K562 (cell line): ENCODE data around the gene DNMT3A. TPM values are rescaled to one million over a fixed set of nuclear protein-coding genes. Genes with fewer than 3 reads are reported as not detected.

Source experiments
- ATAC-seq: fragments of 200-7000 bp; cut with Tn5 transposase; 3 replicates; pipeline ENCODE4 v1.9.1; 2020; ENCODE audit warnings: moderate library complexity
- BruUV-seq: library from RNA; stranded (reverse); fragments of 400-500 nt; replicated peaks from 2 replicates; lab custom pipeline; 2021; lab: Mats Ljungman, UMichigan
- CTCF ChIA-PET: fragments of 300-600 bp; formaldehyde crosslinking; extraction: SDS; loops from one replicate; lab custom pipeline; 2021; ENCODE audit warnings: low intra/inter-chr PET ratio; lab: Yijun Ruan, JAX
- POLR2A ChIA-PET: fragments of 300-600, 350-650 bp; sonication (Branson Sonifier 250); formaldehyde crosslinking; extraction: SDS; loops from one replicate; lab custom pipeline; 2021; ENCODE audit warnings: antibody characterized with exemption, inconsistent platforms; lab: Yijun Ruan, JAX
- DNase-seq, 4 experiments: peaks; one replicate each; pipeline versions ENCODE4 v3.0.0 to v3.0.0-alpha.2; 2011 to 2018; ENCODE audit warnings: low spot score in 3 of 4, mixed read lengths in 3 of 4; ENCODE audit errors: extremely low read depth in 1 of 4
- FAIRE-seq: peaks from 2 replicates; lab custom pipeline; 2011; peaks lifted over from hg19 to GRCh38; lab: Jason Lieb, UNC
- H2AFZ ChIP-seq: 2 replicates; pipeline ENCODE4 v1.6.0; 2011; ENCODE audit warnings: low read depth, low read length, control low read depth, inconsistent platforms
- H3K27ac ChIP-seq: fragments of 200-600 bp; 3 replicates; pipeline ENCODE4 v1.8.0; 2011; ENCODE audit warnings: low read depth, mild to moderate bottlenecking, control low read depth, inconsistent platforms, low read length, moderate library complexity, mixed read lengths; ENCODE audit errors: extremely low read depth
- H3K27me3 ChIP-seq, 2 experiments: fragments of 300-600 bp in 1 of 2; 2 replicates in 1 of 2; 3 replicates in 1 of 2; pipeline versions ENCODE4 v1.6.0 to v1.8.0; 2011; ENCODE audit warnings: inconsistent platforms in 2 of 2, low read length in 2 of 2, mild to moderate bottlenecking in 1 of 2, mixed read lengths in 1 of 2, moderate library complexity in 1 of 2; ENCODE audit not compliant: control insufficient read depth in 2 of 2, insufficient read depth in 2 of 2
- H3K36me3 ChIP-seq: fragments of 300-600 bp; 3 replicates; pipeline ENCODE4 v1.8.0; 2011; ENCODE audit warnings: mild to moderate bottlenecking, low read length, inconsistent platforms; ENCODE audit not compliant: control insufficient read depth, insufficient read depth
- H3K4me1 ChIP-seq, 2 experiments: fragments of 200-600 bp in 1 of 2; replicated peaks in 1 of 2; 2 replicates in 1 of 2; 3 replicates in 1 of 2; pipeline versions ENCODE4 v1.5.1 to v1.8.0; 2011; ENCODE audit warnings: inconsistent platforms in 2 of 2, low read length in 2 of 2, mild to moderate bottlenecking in 1 of 2, mixed read lengths in 1 of 2, moderate library complexity in 1 of 2; ENCODE audit not compliant: control insufficient read depth in 2 of 2, insufficient read depth in 2 of 2
- H3K4me2 ChIP-seq: 2 replicates; pipeline ENCODE4 v1.6.1; 2011; ENCODE audit warnings: low read length, control low read depth, inconsistent platforms, mixed read lengths; ENCODE audit not compliant: insufficient read depth
- H3K4me3 ChIP-seq: fragments of 200-600 bp; sonication (generic), shearing (Covaris generic); 2 replicates; pipeline ENCODE4 v1.5.1; 2016; ENCODE audit warnings: control low read depth, inconsistent platforms
- H3K79me2 ChIP-seq: fragments of 200-600 bp; 3 replicates; pipeline ENCODE4 v1.8.0; 2011; ENCODE audit warnings: low read length, inconsistent platforms; ENCODE audit not compliant: control insufficient read depth, insufficient read depth
- H3K9ac ChIP-seq, 2 experiments: 2 replicates each; pipeline versions ENCODE4 v1.6.0 to v1.6.1; 2011; ENCODE audit warnings: low read depth in 2 of 2, low read length in 2 of 2, control low read depth in 1 of 2, inconsistent platforms in 1 of 2, mild to moderate bottlenecking in 1 of 2, mixed read lengths in 1 of 2; ENCODE audit not compliant: insufficient read depth in 1 of 2
- H3K9me1 ChIP-seq: one replicate; pipeline ENCODE4 v1.6.0; 2011; ENCODE audit warnings: inconsistent platforms, mild to moderate bottlenecking, low read length, moderate library complexity; ENCODE audit not compliant: control insufficient read depth, insufficient read depth
- H3K9me3 ChIP-seq: replicated peaks from 2 replicates; pipeline ENCODE4 v1.5.1; 2011; ENCODE audit warnings: low read depth, low read length, inconsistent platforms; ENCODE audit not compliant: control insufficient read depth, insufficient read depth
- H4K20me1 ChIP-seq: replicated peaks from 2 replicates; pipeline ENCODE4 v1.6.1; 2011; ENCODE audit warnings: low read length, inconsistent platforms, mixed read lengths; ENCODE audit not compliant: control insufficient read depth, insufficient read depth
- ARHGAP35 ChIP-seq: fragments of 450-650 bp; IDR thresholded peaks from 2 replicates; pipeline ENCODE4 v1.6.1; 2018; ENCODE audit not compliant: partially characterized antibody
- CBFA2T3 ChIP-seq: fragments of 450-650 bp; IDR thresholded peaks from 2 replicates; pipeline ENCODE4 v1.6.1; 2017
- CSDE1 ChIP-seq, 2 experiments: fragments of 450-650 bp; IDR thresholded peaks; 2 replicates each; pipeline ENCODE4 v1.6.1; 2016; ENCODE audit warnings: mild to moderate bottlenecking in 1 of 2
- CTCF ChIP-seq, 3 experiments: IDR thresholded peaks in 2 of 3; conservative IDR thresholded peaks in 1 of 3; 2 replicates each; pipeline ENCODE4 v1.5.1; 2011 to 2012; ENCODE audit warnings: low read length in 3 of 3, mild to moderate bottlenecking in 3 of 3, control low read depth in 2 of 3, improper control_type of control experiment in 1 of 3, inconsistent platforms in 1 of 3, low read depth in 1 of 3, mixed read lengths in 1 of 3, moderate library complexity in 1 of 3; ENCODE audit not compliant: insufficient read depth in 2 of 3
- EHMT2 ChIP-seq: fragments of 450-650 bp; IDR thresholded peaks from 2 replicates; pipeline ENCODE4 v1.6.1; 2018; ENCODE audit warnings: antibody characterized with exemption
- GTF2E2 ChIP-seq: fragments of 200-800 bp; sonication (Bioruptor generic); IDR thresholded peaks from 2 replicates; pipeline ENCODE4 v1.6.1; 2016; ENCODE audit warnings: missing genetic modification characterization, missing compliant biosample characterization
- KDM5B ChIP-seq: fragments of 200-600 bp; sonication (generic); IDR thresholded peaks from 2 replicates; pipeline ENCODE4 v1.6.1; 2012; ENCODE audit warnings: low read depth, mild to moderate bottlenecking, moderate library complexity, low read length, control low read depth, inconsistent platforms; ENCODE audit not compliant: insufficient replicate concordance
- KLF16 ChIP-seq: IDR thresholded peaks from 2 replicates; pipeline ENCODE4 v1.6.1; 2016; ENCODE audit warnings: antibody characterized with exemption
- NRF1 ChIP-seq, 2 experiments: fragments of 450-650 bp; IDR thresholded peaks in 1 of 2; conservative IDR thresholded peaks in 1 of 2; 2 replicates each; pipeline ENCODE4 v1.6.1; 2014; ENCODE audit warnings: mild to moderate bottlenecking in 2 of 2
- PREB ChIP-seq: sonication (generic); formaldehyde crosslinking; IDR thresholded peaks from 2 replicates; pipeline ENCODE4 v1.8.1; 2023; ENCODE audit warnings: mild to moderate bottlenecking, missing genetic modification reagents
- RAD21 ChIP-seq, 2 experiments: fragments of 250-450 bp in 1 of 2; fragments of 450-650 bp in 1 of 2; sonication (Bioruptor Pico) in 1 of 2; formaldehyde crosslinking in 1 of 2; IDR thresholded peaks in 1 of 2; conservative IDR thresholded peaks in 1 of 2; 2 replicates each; pipeline versions ENCODE4 v1.4.0 to v1.8.0; 2020 to 2022; ENCODE audit warnings: mild to moderate bottlenecking in 2 of 2, moderate library complexity in 1 of 2
- RFX7 ChIP-seq: fragments of 250-450 bp; sonication (Bioruptor Pico); IDR thresholded peaks from 2 replicates; pipeline ENCODE4 v1.5.1; 2021; ENCODE audit warnings: mild to moderate bottlenecking
- SIX5 ChIP-seq, 2 experiments: IDR thresholded peaks; 2 replicates each; pipeline ENCODE4 v1.6.1; 2011; ENCODE audit warnings: low read length in 2 of 2, borderline replicate concordance in 1 of 2, low read depth in 1 of 2, mild to moderate bottlenecking in 1 of 2, moderate library complexity in 1 of 2; ENCODE audit not compliant: insufficient read depth in 1 of 2
- TEAD1 ChIP-seq, 2 experiments: fragments of 450-650 bp in 1 of 2; sonication (generic) in 1 of 2; formaldehyde crosslinking; IDR thresholded peaks; 2 replicates each; pipeline versions ENCODE4 v1.4.0 to v1.8.0; 2020 to 2022; ENCODE audit warnings: mild to moderate bottlenecking in 2 of 2, missing genetic modification reagents in 1 of 2
- TRIM25 ChIP-seq: fragments of 450-650 bp; IDR thresholded peaks from 2 replicates; pipeline ENCODE4 v1.7.0; 2016; ENCODE audit warnings: borderline replicate concordance
- ZNF589 ChIP-seq: fragments of 200-800 bp; sonication (Bioruptor generic); IDR thresholded peaks from 2 replicates; pipeline ENCODE4 v1.6.1; 2016; ENCODE audit warnings: low read depth, missing genetic modification characterization, missing compliant biosample characterization
- WGBS: fragments of 100-300 bp; shearing (Covaris generic); methylation state at CpG from one replicate; pipeline ENCODE4 v1.1.6; 2016; ENCODE audit warnings: low coverage, mixed read lengths; ENCODE audit not compliant: insufficient coverage; ENCODE audit errors: missing lambda C conversion rate; 5-methylcytosine and 5-hydroxymethylcytosine counted together
- in situ Hi-C: fragments of 300-500 bp; cut with MboI; formaldehyde crosslinking; loops from 4 replicates; pipeline ENCODE4 v1.15.0; 2018; ENCODE audit warnings: inconsistent platforms, mixed read lengths
- intact Hi-C: fragments of 100-400 bp; cut with micrococcal nuclease; formaldehyde crosslinking; loops from 2 replicates; pipeline ENCODE4 v1.14.2; 2022
- polyA plus RNA-seq, 8 experiments: library from polyadenylated mRNA; depleted of rRNA in 4 of 8; stranded (reverse) in 5 of 8; unstranded in 3 of 8; fragments of >200 nt; fragmentation: Nextera tagmentation in 2 of 8; fragmentation: Illumina TruSeq in 1 of 8; extraction: Ambion mirVana in 2 of 8; extraction: Trizol in 1 of 8; gene quantifications; 2 replicates each; pipeline versions ENCODE4 v1.2.1 to v1.2.3, GENCODE V29; 2011 to 2014; ENCODE audit warnings: inconsistent platforms in 1 of 8, missing spikeins in 1 of 8
- total RNA-seq, 7 experiments: library from RNA; depleted of rRNA in 6 of 7; stranded (reverse); fragments of >200 nt in 6 of 7; fragmentation: Illumina TruSeq in 2 of 7; extraction: Trizol in 2 of 7; gene quantifications; 2 replicates each; pipeline versions ENCODE4 v1.2.1 to v1.2.3, GENCODE V29; 2011 to 2021; ENCODE audit warnings: low replicate concordance in 1 of 7

DNMT3A gene
- total and polyA plus RNA-seq, 9 of the 15 experiments (the other 6 are each of a cell fraction or from before 2014, with no cell fraction given): 3.0 to 16.0 (median 6.1) TPM

- TF ChIP-seq TRIM25: no peak
- no peak for TF ChIP-seq CSDE1 (IDR thresholded peaks at IDR 0.05)
Measured at GRCh38 chr2:25310709-25310964, 31.1 kb downstream of the DNMT3A start (continued).

GRCh38 chr2:25309402-25309801 is 32.3 kb downstream of the DNMT3A start:
- Histone ChIP-seq H2AFZ (no peak overlapping the region), H3K4me3 (no peak overlapping the region), H3K27me3 (peaks cover 10 to 50% of the 10 kb centered on the region in 2 experiments; a peak in 4 of 5 replicates), H3K9ac (no peak overlapping the region), H3K79me2 (no peaks in the 10 kb centered on the region), H3K27ac (no peak overlapping the region), H3K9me1 (no peaks in the 10 kb centered on the region), H3K9me3 (no peaks in the 10 kb centered on the region), H3K4me1 (peaks cover 0 to 26% of the 10 kb centered on the region in 2 experiments; a peak in 2 of 5 replicates), H4K20me1 (peaks cover 15% of the 10 kb centered on the region), H3K36me3 (no peaks in the 10 kb centered on the region), H3K4me2 (no peak overlapping the region)
- BruUV-seq: no TSS peak
- ChIA-PET POLR2A (interaction anchor here (0.6 to 1.5 kb wide), 3 partner anchors 17 to 29 kb away, joined by 3 to 4 read pairs (median 3); no protein-coding TSS in a partner anchor), CTCF (no interaction called here)
- ATAC-seq: peak; percentile 90
- intact Hi-C loops: loop anchor here (5.0 to 10.0 kb wide), 2 partner anchors 213 to 355 kb away; no protein-coding TSS in a partner anchor
- peak; percentile 92 for FAIRE-seq
- 14% methylated on average over 10 of the region's 10 CpGs for WGBS
- in situ Hi-C loops: no loop called here
- peak; percentile 74 to 81 (median 78) for DNase-seq
- TF ChIP-seq PREB (CRISPR knock-in tag) (no peak), CTCF (IDR thresholded peaks at IDR 0.05 in 2 of 3, conservative IDR thresholded peaks at IDR 0.05 in 1 of 3; ENCODE audit: insufficient read depth in 2 of 3, low read depth in 1 of 3, low read length in 3 of 3) (peak; percentile 66 to 82 (median 68)), ARHGAP35 (no peak), CBFA2T3 (no peak), ZNF589 (CRISPR knock-in tag) (no peak), EHMT2 (no peak), SIX5 (IDR thresholded peaks at IDR 0.05; ENCODE audit: borderline replicate concordance in 1 of 2, insufficient read depth in 1 of 2, low read depth in 1 of 2, low read length in 2 of 2) (no peak), TEAD1 (CRISPR knock-in tag; IDR thresholded peaks at IDR 0.05) (0 out of 4 replicates have a peak, but pooled peaks of 1 of the 2 experiments have one; percentile 23), GTF2E2 (tag) (no peak), NRF1 (conservative IDR thresholded peaks at IDR 0.05 in 1 of 2, IDR thresholded peaks at IDR 0.05 in 1 of 2) (peak in 1 of 2 experiments; percentile 53; a peak in 2 of 4 replicates), KDM5B (no peak), RFX7 (CRISPR knock-in tag) (no peak), RAD21 (CRISPR knock-in tag; conservative IDR thresholded peaks at IDR 0.05 in 1 of 2, IDR thresholded peaks at IDR 0.05 in 1 of 2) (peak; percentile 40 to 72), KLF16 (no peak)
